Measurements from ENCODE around the gene RHNO1.

DNA sequence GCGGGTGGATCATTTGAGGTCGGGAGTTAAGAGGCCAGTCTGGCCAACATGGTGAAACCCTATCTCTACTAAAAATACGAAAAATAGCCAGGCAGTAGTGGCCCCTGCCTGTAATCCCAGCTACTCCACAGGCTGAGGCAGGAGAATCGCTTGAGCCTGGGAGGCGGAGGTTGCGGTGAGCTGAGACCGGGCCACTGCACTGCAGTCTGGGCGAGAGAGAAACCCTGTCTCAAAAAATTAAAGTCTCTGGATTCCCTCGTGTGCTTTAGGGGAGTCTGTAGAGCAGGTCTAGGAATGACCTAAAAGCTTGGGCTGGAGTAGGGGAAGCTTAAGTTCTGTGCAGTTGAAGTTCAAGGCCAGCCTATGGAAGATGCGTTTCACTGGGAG, 13.0 kb downstream of the RHNO1 start:
- TF ChIP-seq EZH2 (IDR thresholded peaks at IDR 0.05; ENCODE audit: borderline replicate concordance, low read depth, low read length, severe bottlenecking) (no peak), POLR2A (IDR thresholded peaks at IDR 0.05; ENCODE audit: low read depth, low read length) (no peak), MYC (IDR thresholded peaks at IDR 0.05; ENCODE audit: low read depth, low read length) (no peak)
- TF ChIP-seq, protein P1, sequence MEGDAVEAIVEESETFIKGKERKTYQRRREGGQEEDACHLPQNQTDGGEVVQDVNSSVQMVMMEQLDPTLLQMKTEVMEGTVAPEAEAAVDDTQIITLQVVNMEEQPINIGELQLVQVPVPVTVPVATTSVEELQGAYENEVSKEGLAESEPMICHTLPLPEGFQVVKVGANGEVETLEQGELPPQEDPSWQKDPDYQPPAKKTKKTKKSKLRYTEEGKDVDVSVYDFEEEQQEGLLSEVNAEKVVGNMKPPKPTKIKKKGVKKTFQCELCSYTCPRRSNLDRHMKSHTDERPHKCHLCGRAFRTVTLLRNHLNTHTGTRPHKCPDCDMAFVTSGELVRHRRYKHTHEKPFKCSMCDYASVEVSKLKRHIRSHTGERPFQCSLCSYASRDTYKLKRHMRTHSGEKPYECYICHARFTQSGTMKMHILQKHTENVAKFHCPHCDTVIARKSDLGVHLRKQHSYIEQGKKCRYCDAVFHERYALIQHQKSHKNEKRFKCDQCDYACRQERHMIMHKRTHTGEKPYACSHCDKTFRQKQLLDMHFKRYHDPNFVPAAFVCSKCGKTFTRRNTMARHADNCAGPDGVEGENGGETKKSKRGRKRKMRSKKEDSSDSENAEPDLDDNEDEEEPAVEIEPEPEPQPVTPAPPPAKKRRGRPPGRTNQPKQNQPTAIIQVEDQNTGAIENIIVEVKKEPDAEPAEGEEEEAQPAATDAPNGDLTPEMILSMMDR (IDR thresholded peaks at IDR 0.05; ENCODE audit: extremely low read depth in 1 of 2, insufficient read depth in 1 of 2, low read depth in 1 of 2, low read length in 2 of 2) = no peak

Data from endothelial cell of umbilical vein (primary cell).